Measurements from ENCODE around the gene CELSR3.

Gene CELSR3

DNA sequence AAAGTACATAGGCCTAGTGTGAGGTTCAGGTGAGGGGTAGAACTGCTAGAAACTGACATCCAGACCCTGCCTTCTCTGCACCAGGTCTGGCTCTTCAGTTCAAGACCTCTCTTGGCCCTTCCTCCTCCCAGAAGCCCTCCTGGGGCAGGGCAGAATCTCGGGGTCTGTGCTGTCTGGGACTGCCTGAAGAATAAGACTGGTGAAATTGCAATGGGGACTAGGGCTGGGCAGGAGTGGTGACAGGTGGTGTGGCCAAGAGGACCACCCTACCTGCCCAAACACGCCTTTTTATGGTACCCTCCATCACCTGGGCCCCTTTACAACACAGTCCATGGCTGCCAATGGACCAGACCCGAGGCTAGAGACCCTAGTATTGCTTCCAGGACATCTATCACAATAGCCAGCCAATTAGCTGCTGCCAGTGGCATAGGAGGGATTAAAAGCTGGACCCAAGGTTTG is 24.6 kb upstream of the CELSR3 start:
- H3K79me2 ChIP-seq (ENCODE audit: control insufficient read depth, insufficient read depth, low read length, unreplicated experiment) = peaks cover 25% of the 10 kb centered on the region
- H3K27ac ChIP-seq (ENCODE audit: low read depth, low read length) = no peak overlapping the region

DNA sequence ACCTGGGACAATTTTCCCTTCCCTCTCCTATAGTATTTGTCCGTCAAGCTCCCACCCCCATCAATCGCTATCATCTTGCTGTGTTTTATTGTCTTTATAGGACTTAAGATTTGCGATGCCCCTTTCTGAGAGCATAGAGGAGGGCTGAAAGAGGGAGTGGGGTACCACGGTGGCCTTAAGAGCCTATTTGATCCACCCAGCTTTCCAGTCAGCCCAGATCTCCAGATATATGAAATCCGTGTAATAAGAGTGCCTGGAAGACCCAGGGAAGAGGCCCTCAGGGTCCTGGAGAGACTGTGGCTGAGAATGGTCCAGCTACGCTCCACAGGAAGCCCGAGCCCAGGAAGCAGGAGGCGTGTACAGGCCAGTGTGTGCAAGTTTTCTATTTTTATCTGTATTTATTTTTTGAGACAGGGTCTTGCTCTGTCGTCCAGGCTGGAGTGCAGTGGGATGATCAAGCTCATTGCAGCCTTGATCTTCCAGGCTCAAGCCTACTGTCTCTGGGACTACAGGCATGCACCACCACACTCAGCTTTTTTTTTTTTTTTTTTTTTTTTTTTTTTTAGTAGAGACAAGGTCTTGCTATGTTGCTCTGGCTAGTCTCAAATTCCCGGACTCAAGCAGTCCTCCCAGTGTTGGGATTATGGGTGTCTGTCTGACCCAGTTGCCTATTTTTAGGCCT is 24.0 kb upstream of the CELSR3 start:
- H2AFZ ChIP-seq (ENCODE audit: low read length, unreplicated experiment) = no peak overlapping the region
- no peak overlapping the region for H3K27ac ChIP-seq (ENCODE audit: low read depth, low read length)
- no peaks in the 10 kb centered on the region for H3K27me3 ChIP-seq (ENCODE audit: insufficient read depth, low read length)
- peaks cover 17% of the 10 kb centered on the region for H3K4me1 ChIP-seq (ENCODE audit: control insufficient read depth, insufficient read depth, low read length, unreplicated experiment)
- H3K79me2 ChIP-seq (ENCODE audit: control insufficient read depth, insufficient read depth, low read length, unreplicated experiment) = peaks cover 25% of the 10 kb centered on the region
- peak overlapping the region; percentile 93; the same call in 1 of the 2 replicates for H3K4me3 ChIP-seq (ENCODE audit: low read depth, low read length)
- H3K36me3 ChIP-seq (ENCODE audit: insufficient read depth, low read length) = peaks cover 11% of the 10 kb centered on the region

More for the DNA sequence above, 24.6 kb upstream of the CELSR3 start:
- Histone ChIP-seq H2AFZ (ENCODE audit: low read length, unreplicated experiment) (no peak overlapping the region), H3K36me3 (ENCODE audit: insufficient read depth, low read length) (peaks cover 11% of the 10 kb centered on the region), H3K27me3 (ENCODE audit: insufficient read depth, low read length) (no peaks in the 10 kb centered on the region), H3K4me1 (ENCODE audit: control insufficient read depth, insufficient read depth, low read length, unreplicated experiment) (peaks cover 17% of the 10 kb centered on the region), H3K4me3 (ENCODE audit: low read depth, low read length) (no peak overlapping the region)

DNA sequence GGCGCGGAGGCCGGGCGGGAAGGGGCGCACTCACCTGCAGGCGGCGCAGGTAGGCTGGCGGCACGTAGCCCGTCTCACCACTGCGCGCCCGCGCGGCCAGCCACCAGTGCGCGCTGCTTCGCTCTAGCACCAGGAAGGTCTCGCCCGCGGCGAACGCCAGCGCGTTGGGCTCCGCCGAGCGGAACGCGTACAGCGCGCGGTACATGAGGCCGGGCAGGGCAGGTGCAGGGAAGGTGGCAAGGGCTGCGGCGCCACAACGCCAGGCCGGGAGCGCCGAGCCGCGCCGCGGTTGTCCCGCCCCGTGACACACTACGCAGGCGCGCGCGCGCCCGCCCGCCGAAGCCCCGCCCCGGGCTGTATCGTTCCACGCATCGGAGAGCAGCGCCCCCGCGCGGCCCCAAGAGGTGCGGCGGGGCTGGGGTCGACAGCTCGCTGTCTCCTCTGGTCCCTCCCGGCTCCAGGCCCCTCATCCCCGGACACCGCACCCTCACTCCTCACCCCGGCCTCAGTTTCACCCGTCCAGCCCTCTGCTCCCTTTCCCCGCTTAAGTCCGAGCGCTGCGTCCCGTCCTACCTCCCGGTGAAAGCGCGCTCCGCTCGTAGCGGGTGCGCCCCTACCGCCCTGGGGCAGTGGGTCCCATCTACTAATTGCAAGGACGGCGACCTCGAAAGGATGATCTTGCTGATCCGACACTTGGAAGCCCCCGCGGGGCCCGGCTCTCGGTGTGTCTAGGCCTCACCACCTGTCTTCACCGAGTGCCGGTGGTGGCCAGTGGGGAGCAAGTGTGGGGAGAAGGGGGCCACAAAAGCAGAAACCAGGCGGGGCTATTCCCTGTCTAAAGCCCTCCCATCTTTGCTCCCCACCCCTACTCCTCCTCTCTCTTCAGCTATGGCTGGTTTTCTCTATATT is 23.2 kb upstream of the CELSR3 start, which contains the start of gene NCKIPSD:
Gene NCKIPSD, minus strand, starts transcription at position 313 of the 909 bp plus-strand sequence. Its CDS starts 108 bp downstream, at position 205.
- peak within 1 kb of the TSS; percentile 28 for H2AFZ ChIP-seq (ENCODE audit: low read length, unreplicated experiment)
- no peaks in the 10 kb centered on the region for H3K27me3 ChIP-seq (ENCODE audit: insufficient read depth, low read length)
- peaks cover 11% of the 10 kb centered on the region for H3K36me3 ChIP-seq (ENCODE audit: insufficient read depth, low read length)
- H3K4me3 ChIP-seq (ENCODE audit: low read depth, low read length) = peak within 1 kb of the TSS; percentile 93
- H3K27ac ChIP-seq (ENCODE audit: low read depth, low read length) = no peak within 1 kb of the TSS
- H3K79me2 ChIP-seq (ENCODE audit: control insufficient read depth, insufficient read depth, low read length, unreplicated experiment) = peaks cover 25% of the 10 kb centered on the region
- peaks cover 17% of the 10 kb centered on the region for H3K4me1 ChIP-seq (ENCODE audit: control insufficient read depth, insufficient read depth, low read length, unreplicated experiment)

DNA sequence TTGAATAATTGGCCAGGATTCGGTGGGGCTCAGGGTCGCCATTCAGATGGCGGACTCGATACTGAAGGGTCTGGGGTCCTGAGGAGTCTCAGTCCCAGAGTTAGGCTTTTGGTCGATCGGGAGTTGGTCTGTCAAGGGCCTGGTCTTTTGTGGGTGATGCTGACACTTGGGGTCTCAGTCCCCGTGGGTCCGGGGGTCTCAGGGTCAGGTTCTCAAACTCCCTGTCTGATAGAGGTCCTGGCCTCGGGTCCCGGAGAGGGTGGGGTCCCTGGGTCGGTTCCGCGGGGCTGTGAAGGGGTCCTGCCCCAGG is 22.6 kb upstream of the CELSR3 start:
- Histone ChIP-seq H3K4me3 (ENCODE audit: low read depth, low read length) (peak overlapping the region; percentile 93), H2AFZ (ENCODE audit: low read length, unreplicated experiment) (peak overlapping the region; percentile 28), H3K79me2 (ENCODE audit: control insufficient read depth, insufficient read depth, low read length, unreplicated experiment) (peaks cover 25% of the 10 kb centered on the region), H3K4me1 (ENCODE audit: control insufficient read depth, insufficient read depth, low read length, unreplicated experiment) (peaks cover 21% of the 10 kb centered on the region), H3K27me3 (ENCODE audit: insufficient read depth, low read length) (no peaks in the 10 kb centered on the region), H3K27ac (ENCODE audit: low read depth, low read length) (no peak overlapping the region), H3K36me3 (ENCODE audit: insufficient read depth, low read length) (peaks cover 11% of the 10 kb centered on the region; the same call in 1 of the 2 replicates)

DNA sequence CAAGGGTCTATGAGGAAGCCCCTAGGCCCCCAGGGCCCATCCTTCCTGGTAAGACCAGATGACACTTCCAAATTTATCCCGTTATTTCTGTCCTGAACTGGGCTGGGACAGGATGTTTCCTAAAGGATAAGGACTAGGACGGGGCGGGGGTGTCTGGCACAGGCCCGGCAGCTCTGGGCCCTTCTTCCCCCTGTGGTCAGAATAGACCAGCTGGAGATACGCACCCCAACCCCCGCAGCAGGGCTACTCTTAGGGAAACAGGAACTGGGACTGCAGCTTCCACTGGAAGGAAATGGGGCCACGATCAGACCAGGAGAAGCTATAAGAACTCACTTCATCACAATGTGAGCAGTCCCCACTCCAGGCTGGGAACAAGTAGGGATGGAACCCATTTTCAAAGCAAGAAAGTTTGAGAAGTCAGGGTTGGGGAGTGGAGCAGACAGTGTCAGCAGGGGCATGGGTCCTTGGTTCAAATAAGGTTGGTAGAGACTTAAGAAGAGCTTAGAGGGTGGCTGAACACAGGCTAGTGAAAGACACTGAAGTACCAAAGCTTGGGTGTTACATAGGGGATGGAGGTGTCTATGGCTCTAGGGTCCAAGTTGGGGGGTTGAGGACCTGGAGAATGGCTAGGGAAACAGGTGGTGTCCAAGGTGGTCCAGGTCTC is 21.9 kb upstream of the CELSR3 start:
- peaks cover 21% of the 10 kb centered on the region for H3K4me1 ChIP-seq (ENCODE audit: control insufficient read depth, insufficient read depth, low read length, unreplicated experiment)
- H3K27me3 ChIP-seq (ENCODE audit: insufficient read depth, low read length) = no peaks in the 10 kb centered on the region
- peaks cover 25% of the 10 kb centered on the region for H3K79me2 ChIP-seq (ENCODE audit: control insufficient read depth, insufficient read depth, low read length, unreplicated experiment)
- H3K36me3 ChIP-seq (ENCODE audit: insufficient read depth, low read length) = peaks cover 18% of the 10 kb centered on the region; the same call in 1 of the 2 replicates
- H2AFZ ChIP-seq (ENCODE audit: low read length, unreplicated experiment) = no peak overlapping the region
- H3K27ac ChIP-seq (ENCODE audit: low read depth, low read length) = no peak overlapping the region
- H3K4me3 ChIP-seq (ENCODE audit: low read depth, low read length) = peak overlapping the region; percentile 93

DNA sequence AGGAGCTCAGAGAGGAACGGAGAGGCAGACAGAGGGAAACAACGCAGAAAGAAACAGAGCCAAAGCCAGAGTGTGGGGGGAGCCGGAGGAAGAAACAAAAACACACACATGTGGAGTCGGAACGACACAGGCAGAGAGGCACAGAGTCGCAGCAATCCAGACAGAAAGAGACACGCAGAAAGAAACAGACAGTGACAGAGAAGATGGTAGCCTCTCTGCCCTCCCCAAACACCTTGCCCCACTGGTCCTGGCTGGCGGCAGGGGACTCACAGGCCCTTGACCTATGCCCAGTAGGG is 21.3 kb upstream of the CELSR3 start:
- peak overlapping the region; percentile 93 for H3K4me3 ChIP-seq (ENCODE audit: low read depth, low read length)
- peaks cover 21% of the 10 kb centered on the region for H3K4me1 ChIP-seq (ENCODE audit: control insufficient read depth, insufficient read depth, low read length, unreplicated experiment)
- no peak overlapping the region for H3K27ac ChIP-seq (ENCODE audit: low read depth, low read length)
- no peaks in the 10 kb centered on the region for H3K27me3 ChIP-seq (ENCODE audit: insufficient read depth, low read length)
- H3K36me3 ChIP-seq (ENCODE audit: insufficient read depth, low read length) = peaks cover 20% of the 10 kb centered on the region; the same call in 1 of the 2 replicates
- H2AFZ ChIP-seq (ENCODE audit: low read length, unreplicated experiment) = no peak overlapping the region
- H3K79me2 ChIP-seq (ENCODE audit: control insufficient read depth, insufficient read depth, low read length, unreplicated experiment) = peaks cover 25% of the 10 kb centered on the region

DNA sequence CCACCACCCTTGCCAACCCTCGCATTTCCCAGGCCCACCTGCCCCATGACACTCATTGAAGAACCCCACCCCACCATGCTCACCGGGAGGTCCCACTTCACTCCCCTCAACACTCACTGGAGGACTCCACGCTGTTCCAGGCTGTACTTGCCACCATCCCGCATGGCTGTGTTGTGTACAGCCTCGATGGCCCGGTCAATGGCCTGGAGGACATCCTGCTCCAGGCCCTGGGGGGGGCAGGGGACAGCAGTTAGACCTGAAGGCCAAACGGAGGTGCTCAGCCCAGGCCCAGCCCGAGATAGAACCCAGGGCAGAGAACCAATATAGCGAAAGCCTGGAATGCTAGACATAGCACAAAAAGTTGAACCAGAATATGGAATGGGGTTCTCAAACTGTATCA is 20.1 kb upstream of the CELSR3 start:
- H3K27me3 ChIP-seq (ENCODE audit: insufficient read depth, low read length) = no peaks in the 10 kb centered on the region
- peaks cover 21% of the 10 kb centered on the region for H3K4me1 ChIP-seq (ENCODE audit: control insufficient read depth, insufficient read depth, low read length, unreplicated experiment)
- H3K36me3 ChIP-seq (ENCODE audit: insufficient read depth, low read length) = peaks cover 16% of the 10 kb centered on the region; the same call in 1 of the 2 replicates
- no peak overlapping the region for H3K27ac ChIP-seq (ENCODE audit: low read depth, low read length)
- H3K4me3 ChIP-seq (ENCODE audit: low read depth, low read length) = no peak overlapping the region
- H3K79me2 ChIP-seq (ENCODE audit: control insufficient read depth, insufficient read depth, low read length, unreplicated experiment) = peaks cover 25% of the 10 kb centered on the region
- no peak overlapping the region for H2AFZ ChIP-seq (ENCODE audit: low read length, unreplicated experiment)

DNA sequence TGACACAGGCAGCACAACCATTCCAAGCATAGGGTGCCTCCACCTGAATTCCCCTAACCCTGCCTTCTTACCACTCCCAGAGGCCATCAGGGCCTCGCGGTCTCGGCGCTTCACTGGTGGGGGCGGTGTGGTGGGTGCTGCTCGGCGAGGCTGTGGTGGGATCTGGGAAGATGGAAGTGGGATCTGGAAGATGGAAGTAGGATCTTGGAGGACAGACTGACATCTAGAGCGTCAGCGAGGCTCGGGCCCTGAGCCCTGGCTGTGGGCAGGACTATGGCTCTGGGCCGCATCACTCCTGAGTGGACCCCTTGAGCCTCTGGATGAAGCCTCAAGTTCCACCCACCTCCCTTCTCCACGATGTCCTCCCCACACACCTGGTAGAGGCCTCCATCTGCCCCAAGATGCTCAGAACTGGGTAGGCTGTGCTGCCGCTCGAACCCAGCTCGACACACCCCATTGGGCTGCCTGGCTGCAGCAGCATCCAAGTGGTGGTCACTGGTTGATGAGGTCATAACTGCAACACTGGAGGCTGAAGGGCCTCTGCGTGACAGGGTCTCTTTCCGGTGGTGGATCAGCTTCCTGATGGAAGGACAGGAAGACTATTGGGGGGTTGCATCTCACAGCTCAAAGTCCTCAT is 19.4 kb upstream of the CELSR3 start:
- no peak overlapping the region for H2AFZ ChIP-seq (ENCODE audit: low read length, unreplicated experiment)
- peaks cover 16% of the 10 kb centered on the region; the same call in 1 of the 2 replicates for H3K36me3 ChIP-seq (ENCODE audit: insufficient read depth, low read length)
- no peak overlapping the region for H3K4me3 ChIP-seq (ENCODE audit: low read depth, low read length)
- peaks cover 25% of the 10 kb centered on the region for H3K79me2 ChIP-seq (ENCODE audit: control insufficient read depth, insufficient read depth, low read length, unreplicated experiment)
- no peak overlapping the region for H3K27ac ChIP-seq (ENCODE audit: low read depth, low read length)
- H3K27me3 ChIP-seq (ENCODE audit: insufficient read depth, low read length) = no peaks in the 10 kb centered on the region
- H3K4me1 ChIP-seq (ENCODE audit: control insufficient read depth, insufficient read depth, low read length, unreplicated experiment) = peaks cover 21% of the 10 kb centered on the region

DNA sequence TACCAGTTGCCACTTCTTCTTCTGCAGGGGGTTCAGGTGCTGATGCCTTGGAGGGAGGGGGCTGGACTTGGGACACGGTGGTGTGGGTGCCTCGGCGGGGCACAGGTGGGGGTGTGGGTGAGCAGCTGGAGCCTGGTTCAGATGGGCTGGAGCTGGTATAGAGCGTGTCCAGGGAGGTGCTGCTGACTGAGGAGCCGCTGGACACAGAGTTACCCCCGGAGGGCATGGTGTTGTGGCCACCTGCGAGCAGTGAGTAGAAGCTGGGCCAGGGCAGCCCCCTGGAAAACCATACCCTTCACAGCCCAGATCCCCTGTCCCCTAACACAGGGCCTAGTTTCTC is 18.8 kb upstream of the CELSR3 start:
- H3K27ac ChIP-seq (ENCODE audit: low read depth, low read length) = no peak overlapping the region
- H3K4me1 ChIP-seq (ENCODE audit: control insufficient read depth, insufficient read depth, low read length, unreplicated experiment) = peaks cover 21% of the 10 kb centered on the region
- H3K79me2 ChIP-seq (ENCODE audit: control insufficient read depth, insufficient read depth, low read length, unreplicated experiment) = peaks cover 25% of the 10 kb centered on the region
- no peak overlapping the region for H3K4me3 ChIP-seq (ENCODE audit: low read depth, low read length)
- H2AFZ ChIP-seq (ENCODE audit: low read length, unreplicated experiment) = no peak overlapping the region
- no peaks in the 10 kb centered on the region for H3K27me3 ChIP-seq (ENCODE audit: insufficient read depth, low read length)
- peaks cover 16% of the 10 kb centered on the region; the same call in 1 of the 2 replicates for H3K36me3 ChIP-seq (ENCODE audit: insufficient read depth, low read length)

DNA sequence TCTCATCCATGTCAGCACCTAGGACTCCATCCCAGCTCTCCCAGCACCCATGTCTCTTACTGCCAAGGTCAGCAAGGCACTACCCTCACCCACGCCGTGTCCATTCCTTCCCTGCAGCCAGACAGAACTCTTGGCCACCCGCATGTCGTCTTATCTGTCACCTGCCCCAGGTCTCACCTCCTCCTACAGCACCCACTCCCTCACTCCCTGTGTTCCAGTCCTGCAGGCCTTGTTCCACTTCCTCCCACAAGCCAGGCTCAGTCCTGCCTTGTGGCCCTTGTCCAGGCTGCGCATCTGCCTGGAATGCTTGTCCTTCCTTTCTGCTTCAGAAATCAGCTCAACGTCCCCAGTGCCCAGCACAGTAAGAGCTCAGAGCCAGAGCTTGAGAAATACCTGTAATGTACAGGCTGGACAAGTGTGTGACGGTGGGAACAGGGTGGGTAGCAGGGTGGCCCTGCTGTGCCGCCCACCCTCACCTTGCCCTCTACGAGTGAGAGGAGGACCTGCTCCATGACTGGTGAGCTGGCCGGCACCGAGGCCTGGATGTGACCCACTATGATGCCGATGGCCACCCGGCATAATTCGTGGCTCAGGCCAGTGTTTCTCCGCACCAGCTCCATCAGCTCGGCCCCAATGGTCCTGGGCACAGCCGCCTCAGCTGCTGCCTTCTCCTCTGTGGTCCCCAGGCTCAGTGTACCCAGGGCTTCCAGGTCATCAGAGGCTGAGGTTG is 18.3 kb upstream of the CELSR3 start:
- Histone ChIP-seq H3K4me3 (ENCODE audit: low read depth, low read length) (no peak overlapping the region), H3K4me1 (ENCODE audit: control insufficient read depth, insufficient read depth, low read length, unreplicated experiment) (peaks cover 21% of the 10 kb centered on the region), H3K27ac (ENCODE audit: low read depth, low read length) (no peak overlapping the region), H3K27me3 (ENCODE audit: insufficient read depth, low read length) (no peaks in the 10 kb centered on the region), H2AFZ (ENCODE audit: low read length, unreplicated experiment) (no peak overlapping the region), H3K36me3 (ENCODE audit: insufficient read depth, low read length) (peaks cover 16% of the 10 kb centered on the region; the same call in 1 of the 2 replicates), H3K79me2 (ENCODE audit: control insufficient read depth, insufficient read depth, low read length, unreplicated experiment) (peaks cover 25% of the 10 kb centered on the region)

All from ACC112 (cell line).